ENCODE results near the gene DPP3. TPM values are rescaled to one million over a fixed set of nuclear protein-coding genes. Genes with fewer than 3 reads are reported as not detected.

The DPP3 gene
- total RNA-seq, 4 donors from 2014 or later, result 32.8 to 116 (median 53.4) TPM

- Histone ChIP-seq H3K27ac (peak overlapping the region in 1 of 4 donors; percentile 77), H3K27me3 (no peaks in the 10 kb centered on the region), H3K36me3 (no peaks in the 10 kb centered on the region), H3K9me3 (no peaks in the 10 kb centered on the region), H3K4me3 (peak overlapping the region; percentile 69 to 85 (median 76)), H3K4me1 (peaks cover 9 to 20% (median 14%) of the 10 kb centered on the region in 4 donors)
- intact Hi-C loops (cut with DNase I; ENCODE audit: low total_unique reads) (no loop called here), in situ Hi-C loops (cut with MboI; ENCODE audit: low pct_ligation_motif_present in 1 of 4, low pct_unique_long_range_greater_than_20kb in 1 of 4, low sequenced_read_pairs in 3 of 4) (no loop called here)
- 24% methylated on average over 6 of the region's 6 CpGs; no CpG with 5 or more reads in 1 of the 2 donors for WGBS, 2 donors (ENCODE audit: low coverage in 1 of 2)
- TF ChIP-seq POLR2AphosphoS5 (IDR thresholded peaks at IDR 0.05) (no peak), EP300 (IDR thresholded peaks at IDR 0.05; ENCODE audit: low read depth) (no peak), CTCF (IDR thresholded peaks at IDR 0.05) (no peak), POLR2A (IDR thresholded peaks at IDR 0.05) (no peak)
- DNase-seq, result peak; percentile 60
Observed at GRCh38 chr11:66467756-66468155, 12.5 kb upstream of the DPP3 start.

GRCh38 chr11:66468691-66469090 lies 11.5 kb upstream of the DPP3 start:
- Histone ChIP-seq H3K9me3 (no peaks in the 10 kb centered on the region), H3K27ac (no peak overlapping the region), H3K4me1 (peaks cover 9 to 20% (median 14%) of the 10 kb centered on the region in 4 donors), H3K27me3 (no peaks in the 10 kb centered on the region), H3K4me3 (no peak overlapping the region), H3K36me3 (no peaks in the 10 kb centered on the region)
- 87 to 100% methylated on average over 1 to 6 of the region's 6 CpGs for WGBS, 2 donors (ENCODE audit: low coverage in 1 of 2)
- TF ChIP-seq EP300 (IDR thresholded peaks at IDR 0.05; ENCODE audit: low read depth) (no peak), CTCF (IDR thresholded peaks at IDR 0.05) (no peak), POLR2AphosphoS5 (IDR thresholded peaks at IDR 0.05) (no peak), POLR2A (IDR thresholded peaks at IDR 0.05) (no peak)
- intact Hi-C loops (cut with DNase I; ENCODE audit: low total_unique reads), result no loop called here
- no peak for DNase-seq
- in situ Hi-C loops (cut with MboI; ENCODE audit: low pct_ligation_motif_present in 1 of 4, low pct_unique_long_range_greater_than_20kb in 1 of 4, low sequenced_read_pairs in 3 of 4), result no loop called here

GRCh38 chr11:66469441-66469840 lies 10.8 kb upstream of the DPP3 start:
- intact Hi-C loops (cut with DNase I; ENCODE audit: low total_unique reads), result no loop called here
- TF ChIP-seq EP300 (IDR thresholded peaks at IDR 0.05; ENCODE audit: low read depth), result no peak
- no peak for TF ChIP-seq CTCF (IDR thresholded peaks at IDR 0.05)
- TF ChIP-seq POLR2A (IDR thresholded peaks at IDR 0.05), result no peak
- Histone ChIP-seq H3K27me3 (no peaks in the 10 kb centered on the region), H3K9me3 (no peaks in the 10 kb centered on the region), H3K4me1 (peaks cover 9 to 20% (median 14%) of the 10 kb centered on the region in 4 donors), H3K36me3 (no peaks in the 10 kb centered on the region), H3K4me3 (no peak overlapping the region), H3K27ac (no peak overlapping the region)
- WGBS, 2 donors (ENCODE audit: low coverage in 1 of 2), result 100% methylated on average over 1 of the region's 1 CpG; no CpG with 5 or more reads in 1 of the 2 donors
- DNase-seq, result no peak
- in situ Hi-C loops (cut with MboI; ENCODE audit: low pct_ligation_motif_present in 1 of 4, low pct_unique_long_range_greater_than_20kb in 1 of 4, low sequenced_read_pairs in 3 of 4), result no loop called here

GRCh38 chr11:66470015-66470414 lies 10.2 kb upstream of the DPP3 start:
- no peak for TF ChIP-seq EP300 (IDR thresholded peaks at IDR 0.05; ENCODE audit: low read depth)
- TF ChIP-seq POLR2AphosphoS5 (IDR thresholded peaks at IDR 0.05), result no peak
- TF ChIP-seq POLR2A (IDR thresholded peaks at IDR 0.05), result no peak
- TF ChIP-seq CTCF (IDR thresholded peaks at IDR 0.05), result no peak
- intact Hi-C loops (cut with DNase I; ENCODE audit: low total_unique reads), result no loop called here
- Histone ChIP-seq H3K27ac (no peak overlapping the region), H3K9me3 (no peaks in the 10 kb centered on the region), H3K27me3 (no peaks in the 10 kb centered on the region), H3K4me3 (no peak overlapping the region), H3K36me3 (no peaks in the 10 kb centered on the region), H3K4me1 (peaks cover 9 to 20% (median 14%) of the 10 kb centered on the region in 4 donors)
- no peak for DNase-seq
- in situ Hi-C loops (cut with MboI; ENCODE audit: low pct_ligation_motif_present in 1 of 4, low pct_unique_long_range_greater_than_20kb in 1 of 4, low sequenced_read_pairs in 3 of 4), result no loop called here
- 97% methylated on average over 3 of the region's 3 CpGs; no CpG with 5 or more reads in 1 of the 2 donors for WGBS, 2 donors (ENCODE audit: low coverage in 1 of 2)

Data from transverse colon (tissue), 4 donors.